ENCODE measurements around the gene CBARP. TPM values are rescaled to one million over a fixed set of nuclear protein-coding genes. Genes with fewer than 3 reads are reported as not detected.

Gene CBARP
- total and polyA plus RNA-seq, 2 donors (not counting 3 experiments of a cell fraction or from before 2014, with no cell fraction given): 3.5 to 9.2 TPM

- no peak for FAIRE-seq
- Histone ChIP-seq H2AFZ (ENCODE audit: low read depth, low read length) (no peak overlapping the region), H4K20me1 (replicated peaks; ENCODE audit: control insufficient read depth, extremely low read depth, insufficient read depth, low read length) (no peaks in the 10 kb centered on the region), H3K4me1 (ENCODE audit: control insufficient read depth, extremely low read depth, insufficient read depth, low read length) (peaks cover 9% of the 10 kb centered on the region), H3K27me3 (ENCODE audit: control insufficient read depth in 2 of 2, insufficient read depth in 2 of 2, low read length in 2 of 2) (no peaks in the 10 kb centered on the region), H3K9me3 (replicated peaks; ENCODE audit: control insufficient read depth, insufficient read depth, low read length) (no peaks in the 10 kb centered on the region), H3K4me2 (ENCODE audit: insufficient read depth, low read length) (peak overlapping the region; percentile 21), H3K9ac (replicated peaks; ENCODE audit: extremely low read depth, insufficient read depth, low read length) (no peak overlapping the region), H3K36me3 (ENCODE audit: control insufficient read depth in 2 of 2, extremely low read depth in 1 of 2, insufficient read depth in 2 of 2, low read length in 2 of 2) (peaks cover 0 to 16% of the 10 kb centered on the region in 2 experiments), H3K4me3 (replicated peaks in 1 of 3; ENCODE audit: insufficient read depth in 1 of 3, low read depth in 1 of 3, low read length in 3 of 3) (peak overlapping the region in 1 of 3 experiments; percentile 77), H3K79me2 (ENCODE audit: control insufficient read depth, insufficient read depth, low read length) (peaks cover 11% of the 10 kb centered on the region), H3K27ac (ENCODE audit: insufficient read depth, low read depth, low read length) (no peak overlapping the region), H3K9me1 (replicated peaks; ENCODE audit: control insufficient read depth, extremely low read depth, insufficient read depth, low read length) (no peaks in the 10 kb centered on the region)
- DNase-seq (ENCODE audit: low read depth, low spot score): no peak
- POLR2A ChIA-PET: interaction anchor here (1.0 kb wide), 1 partner anchor 30 kb away, joined by 3 read pairs; the partner anchor contains the start of gene CIRBP
- BruUV-seq (replicated peaks): no TSS peak
- intact Hi-C loops (cut with micrococcal nuclease): no loop called here
- dilution Hi-C loops (cut with MboI; ENCODE audit: extremely low pct_ligation_motif_present, low sequenced_read_pairs): no loop called here
- CTCF ChIA-PET: interaction anchor here (0.8 to 1.4 kb wide), 4 partner anchors 16 to 125 kb away, joined by 3 to 5 read pairs (median 4); no protein-coding TSS in a partner anchor
- TF ChIP-seq MAX (IDR thresholded peaks at IDR 0.05; ENCODE audit: insufficient read depth, insufficient read length): no peak
- no peak for TF ChIP-seq MYC (IDR thresholded peaks at IDR 0.05; ENCODE audit: low read depth, low read length)
These were observed 831 bp upstream of the CBARP start for GRCh38 chr19:1238369-1239303.

- no peak for TF ChIP-seq EZH2 (IDR thresholded peaks at IDR 0.05; ENCODE audit: borderline replicate concordance, low read depth, low read length, severe bottlenecking)
- no peak for TF ChIP-seq FOS (IDR thresholded peaks at IDR 0.05; ENCODE audit: borderline replicate concordance, insufficient read depth, low read length)
- dilution Hi-C loops (cut with MboI; ENCODE audit: extremely low pct_ligation_motif_present, low sequenced_read_pairs) (no loop called here), intact Hi-C loops (cut with micrococcal nuclease) (no loop called here)
- H3K27ac ChIP-seq (ENCODE audit: insufficient read depth, low read depth, low read length): no peak overlapping the region
- H3K9ac ChIP-seq (replicated peaks; ENCODE audit: extremely low read depth, insufficient read depth, low read length): peak overlapping the region; percentile 69
- peak; percentile 35 for DNase-seq (ENCODE audit: low read depth, low spot score)
- FAIRE-seq: no peak
- no peaks in the 10 kb centered on the region for H3K9me3 ChIP-seq (replicated peaks; ENCODE audit: control insufficient read depth, insufficient read depth, low read length)
- peaks cover 5% of the 10 kb centered on the region for H3K79me2 ChIP-seq (ENCODE audit: control insufficient read depth, insufficient read depth, low read length)
- peaks cover 15% of the 10 kb centered on the region for H3K4me1 ChIP-seq (ENCODE audit: control insufficient read depth, extremely low read depth, insufficient read depth, low read length)
- H4K20me1 ChIP-seq (replicated peaks; ENCODE audit: control insufficient read depth, extremely low read depth, insufficient read depth, low read length): no peaks in the 10 kb centered on the region
- H3K27me3 ChIP-seq (ENCODE audit: control insufficient read depth in 2 of 2, insufficient read depth in 2 of 2, low read length in 2 of 2): no peaks in the 10 kb centered on the region
- peak overlapping the region; percentile 57 for H3K4me2 ChIP-seq (ENCODE audit: insufficient read depth, low read length)
- peak overlapping the region; percentile 66 to 77 (median 77) for H3K4me3 ChIP-seq (replicated peaks in 1 of 3; ENCODE audit: insufficient read depth in 1 of 3, low read depth in 1 of 3, low read length in 3 of 3)
- H3K9me1 ChIP-seq (replicated peaks; ENCODE audit: control insufficient read depth, extremely low read depth, insufficient read depth, low read length): no peaks in the 10 kb centered on the region
- ChIA-PET POLR2A (no interaction called here), CTCF (no interaction called here)
- no TSS peak for BruUV-seq (replicated peaks)
- peak overlapping the region; percentile 48 for H2AFZ ChIP-seq (ENCODE audit: low read depth, low read length)
- H3K36me3 ChIP-seq (ENCODE audit: control insufficient read depth in 2 of 2, extremely low read depth in 1 of 2, insufficient read depth in 2 of 2, low read length in 2 of 2): peaks cover 0 to 16% of the 10 kb centered on the region in 2 experiments
These were observed 662 bp downstream of the CBARP start for GRCh38 chr19:1237027-1237659.
